Activated naive CD4-positive, alpha-beta T cell treated with anti-CD3 and anti-CD28 coated beads, Interleukin-2, amount 10 ng/mL, durations not matched to agents 7 days and 5 days (primary cell): ENCODE results near the gene ZMPSTE24.

Experiments
- CTCF ChIA-PET: fragments of 350-600 bp; sonication (Branson Sonifier 250); formaldehyde crosslinking; loops from one replicate; lab custom pipeline; 2021; ENCODE audit warnings: antibody characterized with exemption; lab: Charles Lee
- DNase-seq: peaks from one replicate; pipeline ENCODE4 v3.0.0-alpha.2; 2020
- H3K27ac Mint-ChIP-seq: one replicate; pipeline ENCODE4 v1.8.0; 2021; ENCODE audit warnings: mild to moderate bottlenecking, moderate library complexity, mixed read lengths
- H3K27me3 Mint-ChIP-seq: one replicate; pipeline ENCODE4 v1.8.0; 2021; ENCODE audit warnings: mild to moderate bottlenecking, mixed read lengths
- H3K36me3 Mint-ChIP-seq: one replicate; pipeline ENCODE4 v1.8.0; 2021; ENCODE audit warnings: mixed read lengths
- H3K4me1 Mint-ChIP-seq: one replicate; pipeline ENCODE4 v1.8.0; 2021; ENCODE audit warnings: mixed read lengths
- H3K4me3 Mint-ChIP-seq: one replicate; pipeline ENCODE4 v1.8.0; 2021; ENCODE audit warnings: mild to moderate bottlenecking, moderate library complexity, mixed read lengths
- H3K9me3 Mint-ChIP-seq: one replicate; pipeline ENCODE4 v1.8.0; 2021; ENCODE audit warnings: mixed read lengths

Gene ZMPSTE24

GRCh38 chr1:40268211-40268610 is 10.2 kb downstream of the ZMPSTE24 start:
- Mint-ChIP-seq H3K9me3 (no peaks in the 10 kb centered on the region), H3K27me3 (no peaks in the 10 kb centered on the region), H3K36me3 (peaks cover 46% of the 10 kb centered on the region), H3K4me3 (no peak overlapping the region), H3K27ac (no peak overlapping the region), H3K4me1 (peaks cover 5% of the 10 kb centered on the region)
- CTCF ChIA-PET: no interaction called here
- DNase-seq: no peak

GRCh38 chr1:40270152-40270834 is 12.3 kb downstream of the ZMPSTE24 start:
- Mint-ChIP-seq H3K4me1 (no peaks in the 10 kb centered on the region), H3K9me3 (no peaks in the 10 kb centered on the region), H3K4me3 (no peak overlapping the region), H3K36me3 (peaks cover 46% of the 10 kb centered on the region), H3K27ac (no peak overlapping the region), H3K27me3 (no peaks in the 10 kb centered on the region)
- CTCF ChIA-PET: interaction anchor here (0.6 kb wide), 1 partner anchor 479 kb away, joined by 3 read pairs; no protein-coding TSS in a partner anchor
- no peak for DNase-seq

DNA sequence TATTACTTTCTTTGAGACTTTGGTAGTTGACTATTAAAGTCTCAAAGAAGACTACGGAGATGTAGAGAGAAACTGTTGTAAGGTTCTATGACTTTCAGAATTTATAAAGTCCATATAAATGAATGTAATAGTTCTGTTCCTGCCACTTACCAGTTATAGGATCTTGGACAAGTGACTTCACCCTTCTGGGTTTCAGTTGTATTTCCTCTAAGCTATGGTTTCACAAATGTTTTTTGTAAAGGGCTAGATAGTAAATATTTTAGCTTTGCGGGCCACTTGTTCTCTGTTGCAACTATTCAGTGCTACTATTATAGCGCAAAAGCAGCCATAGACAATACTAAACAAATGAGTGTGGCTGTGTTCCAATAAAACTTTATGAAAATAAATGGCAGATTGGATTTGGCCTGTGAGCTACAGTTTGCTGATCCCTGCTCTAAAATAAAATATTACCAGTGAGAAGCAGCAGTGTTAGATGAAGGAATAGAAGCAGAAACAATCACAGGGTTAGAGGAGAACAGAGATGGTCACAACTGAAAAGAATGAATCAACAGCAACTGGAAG is 14.7 kb downstream of the ZMPSTE24 start:
- H3K27me3 Mint-ChIP-seq: no peaks in the 10 kb centered on the region
- no peak overlapping the region for H3K27ac Mint-ChIP-seq
- peaks cover 45% of the 10 kb centered on the region for H3K36me3 Mint-ChIP-seq
- no peak overlapping the region for H3K4me3 Mint-ChIP-seq
- no peaks in the 10 kb centered on the region for H3K4me1 Mint-ChIP-seq
- CTCF ChIA-PET: interaction anchor here (2.0 kb wide), 1 partner anchor 120 kb away, joined by 7 read pairs; no protein-coding TSS in a partner anchor
- no peaks in the 10 kb centered on the region for H3K9me3 Mint-ChIP-seq
- no peak for DNase-seq

GRCh38 chr1:40273547-40274166 is 15.6 kb downstream of the ZMPSTE24 start:
- Mint-ChIP-seq H3K9me3 (no peaks in the 10 kb centered on the region), H3K27ac (no peak overlapping the region), H3K4me3 (no peak overlapping the region), H3K36me3 (peaks cover 39% of the 10 kb centered on the region), H3K4me1 (no peaks in the 10 kb centered on the region), H3K27me3 (no peaks in the 10 kb centered on the region)
- DNase-seq: no peak
- CTCF ChIA-PET: interaction anchor here (0.7 to 2.0 kb wide), 4 partner anchors 41 to 175 kb away, joined by 3 to 7 read pairs (median 3); no protein-coding TSS in a partner anchor

- no peaks in the 10 kb centered on the region for H3K9me3 Mint-ChIP-seq
- no peaks in the 10 kb centered on the region for H3K4me1 Mint-ChIP-seq
- no peaks in the 10 kb centered on the region for H3K27me3 Mint-ChIP-seq
- H3K36me3 Mint-ChIP-seq: peaks cover 43% of the 10 kb centered on the region
- CTCF ChIA-PET: interaction anchor here (1.0 to 2.0 kb wide), 2 partner anchors 41 to 121 kb away, joined by 3 to 7 read pairs; no protein-coding TSS in a partner anchor
- no peak overlapping the region for H3K4me3 Mint-ChIP-seq
- DNase-seq: no peak
- no peak overlapping the region for H3K27ac Mint-ChIP-seq
Observed at GRCh38 chr1:40274331-40274730, 16.3 kb downstream of the ZMPSTE24 start.

GRCh38 chr1:40276122-40276521 is 18.1 kb downstream of the ZMPSTE24 start:
- no peak for DNase-seq
- H3K4me3 Mint-ChIP-seq: no peak overlapping the region
- H3K27ac Mint-ChIP-seq: no peak overlapping the region
- H3K27me3 Mint-ChIP-seq: no peaks in the 10 kb centered on the region
- CTCF ChIA-PET: no interaction called here
- no peaks in the 10 kb centered on the region for H3K9me3 Mint-ChIP-seq
- H3K36me3 Mint-ChIP-seq: peaks cover 34% of the 10 kb centered on the region
- no peaks in the 10 kb centered on the region for H3K4me1 Mint-ChIP-seq

DNA sequence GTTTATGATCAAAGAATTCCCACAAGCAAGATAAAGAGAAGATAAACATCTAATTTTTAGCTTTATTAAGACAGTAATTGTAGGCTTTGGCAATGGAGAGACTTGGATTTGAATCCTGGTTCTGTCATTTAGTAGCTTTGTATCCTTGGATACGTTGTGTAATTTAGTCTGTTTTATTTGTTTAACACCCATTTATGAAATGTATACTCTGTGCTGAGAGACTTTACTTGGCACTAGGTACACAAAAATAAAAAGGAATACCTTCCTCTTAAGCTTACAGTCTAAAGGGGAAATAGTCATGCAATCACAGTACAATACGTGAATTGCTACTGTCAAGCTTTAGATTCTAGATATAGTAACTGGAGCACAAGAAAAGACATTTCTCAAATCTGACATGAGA is 23.8 kb downstream of the ZMPSTE24 start:
- H3K4me1 Mint-ChIP-seq: no peaks in the 10 kb centered on the region
- no peaks in the 10 kb centered on the region for H3K9me3 Mint-ChIP-seq
- CTCF ChIA-PET: interaction anchor here (1.1 to 2.2 kb wide), 5 partner anchors 33 to 568 kb away, joined by 3 to 9 read pairs (median 4); no protein-coding TSS in a partner anchor
- H3K4me3 Mint-ChIP-seq: no peak overlapping the region
- no peaks in the 10 kb centered on the region for H3K27me3 Mint-ChIP-seq
- no peak for DNase-seq
- H3K27ac Mint-ChIP-seq: no peak overlapping the region
- H3K36me3 Mint-ChIP-seq: peaks cover 19% of the 10 kb centered on the region

DNA sequence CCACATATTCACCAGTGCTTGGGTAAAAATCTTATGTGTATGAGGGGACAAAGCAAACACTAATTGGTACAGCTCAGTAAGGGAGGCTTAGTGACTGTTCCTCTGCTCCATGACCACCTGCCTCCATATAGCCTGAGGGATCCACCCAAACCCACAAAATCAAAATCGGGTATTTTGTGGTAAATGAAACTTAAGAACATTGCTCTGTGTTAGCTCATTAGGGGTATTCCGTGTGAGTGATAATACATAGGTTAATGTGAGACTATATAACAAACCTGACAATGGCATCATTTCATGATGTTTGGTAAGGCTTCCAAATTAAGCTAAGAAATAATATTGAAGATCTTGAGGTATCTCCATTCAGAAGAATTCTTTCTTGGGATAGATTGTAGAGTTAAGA is 33.3 kb downstream of the ZMPSTE24 start:
- Mint-ChIP-seq H3K4me1 (peaks cover 9% of the 10 kb centered on the region), H3K36me3 (peaks cover 52% of the 10 kb centered on the region), H3K4me3 (no peak overlapping the region), H3K27ac (no peak overlapping the region), H3K27me3 (no peaks in the 10 kb centered on the region), H3K9me3 (no peaks in the 10 kb centered on the region)
- DNase-seq: no peak
- CTCF ChIA-PET: interaction anchor here (1.5 kb wide), 1 partner anchor 47 kb away, joined by 7 read pairs; no protein-coding TSS in a partner anchor

- Mint-ChIP-seq H3K4me1 (no peaks in the 10 kb centered on the region), H3K27me3 (no peaks in the 10 kb centered on the region), H3K27ac (no peak overlapping the region), H3K4me3 (no peak overlapping the region), H3K9me3 (no peaks in the 10 kb centered on the region), H3K36me3 (peaks cover 4% of the 10 kb centered on the region)
- CTCF ChIA-PET: interaction anchor here (1.0 to 2.2 kb wide), 3 partner anchors 39 to 148 kb away, joined by 3 to 10 read pairs (median 3); no protein-coding TSS in a partner anchor
- DNase-seq: no peak
Observed at GRCh38 chr1:40299366-40300248, 41.6 kb downstream of the ZMPSTE24 start.

DNA sequence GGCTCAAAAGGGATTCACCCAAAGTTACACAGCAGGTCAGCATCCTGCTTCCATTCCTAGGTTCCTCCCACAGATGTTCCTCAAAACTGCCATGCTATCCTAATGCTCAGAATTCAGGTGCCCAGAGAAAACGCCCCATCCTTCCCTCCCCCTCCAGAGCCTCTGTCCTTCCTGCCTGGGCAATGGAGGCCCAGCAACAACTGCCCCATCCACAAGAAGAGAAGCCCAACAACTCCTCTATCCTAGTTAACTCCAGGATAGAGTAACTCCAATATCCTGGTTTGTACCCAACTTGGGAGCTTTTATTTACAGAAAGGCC is 42.2 kb downstream of the ZMPSTE24 start:
- Mint-ChIP-seq H3K9me3 (no peaks in the 10 kb centered on the region), H3K4me3 (no peak overlapping the region), H3K36me3 (no peaks in the 10 kb centered on the region), H3K27ac (no peak overlapping the region), H3K4me1 (no peaks in the 10 kb centered on the region), H3K27me3 (no peaks in the 10 kb centered on the region)
- no peak for DNase-seq
- CTCF ChIA-PET: interaction anchor here (1.0 to 1.1 kb wide), 2 partner anchors 38 to 148 kb away, joined by 3 read pairs; no protein-coding TSS in a partner anchor

- H3K27ac Mint-ChIP-seq: no peak overlapping the region
- H3K27me3 Mint-ChIP-seq: no peaks in the 10 kb centered on the region
- H3K4me1 Mint-ChIP-seq: no peaks in the 10 kb centered on the region
- CTCF ChIA-PET: no interaction called here
- H3K9me3 Mint-ChIP-seq: no peaks in the 10 kb centered on the region
- no peak overlapping the region for H3K4me3 Mint-ChIP-seq
- DNase-seq: no peak
- H3K36me3 Mint-ChIP-seq: no peaks in the 10 kb centered on the region
Observed at GRCh38 chr1:40300651-40301050, 42.6 kb downstream of the ZMPSTE24 start.

DNA sequence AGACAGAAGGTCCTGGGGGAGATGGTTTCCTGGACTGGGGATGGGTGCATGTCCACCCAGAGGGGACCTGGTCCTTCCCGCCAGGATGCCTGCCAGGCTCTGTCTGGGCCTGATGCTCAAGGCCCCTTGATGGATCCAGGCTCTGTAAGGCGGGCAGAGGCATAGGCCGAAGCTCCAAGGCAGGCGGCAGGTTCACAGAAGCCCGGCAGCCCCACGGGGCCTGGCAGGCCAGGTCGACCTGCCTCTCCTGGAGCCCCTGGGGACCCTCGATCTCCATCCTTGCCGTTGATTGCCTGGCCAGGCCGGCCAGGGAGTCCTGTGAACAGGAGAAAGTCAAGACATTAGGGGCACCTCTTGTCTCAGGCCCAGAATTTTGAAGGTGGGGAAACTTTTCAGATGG is 43.0 kb downstream of the ZMPSTE24 start:
- Mint-ChIP-seq H3K9me3 (no peaks in the 10 kb centered on the region), H3K27ac (no peak overlapping the region), H3K36me3 (no peaks in the 10 kb centered on the region), H3K4me3 (no peak overlapping the region), H3K27me3 (no peaks in the 10 kb centered on the region), H3K4me1 (no peaks in the 10 kb centered on the region)
- DNase-seq: no peak
- CTCF ChIA-PET: no interaction called here

- Mint-ChIP-seq H3K36me3 (no peaks in the 10 kb centered on the region), H3K4me3 (no peak overlapping the region), H3K27ac (no peak overlapping the region), H3K9me3 (no peaks in the 10 kb centered on the region), H3K4me1 (no peaks in the 10 kb centered on the region), H3K27me3 (no peaks in the 10 kb centered on the region)
- CTCF ChIA-PET: no interaction called here
- no peak for DNase-seq
Observed at GRCh38 chr1:40301541-40302299, 43.7 kb downstream of the ZMPSTE24 start.
